Measurements from ENCODE around the gene RASEF.

The RASEF gene

DNA sequence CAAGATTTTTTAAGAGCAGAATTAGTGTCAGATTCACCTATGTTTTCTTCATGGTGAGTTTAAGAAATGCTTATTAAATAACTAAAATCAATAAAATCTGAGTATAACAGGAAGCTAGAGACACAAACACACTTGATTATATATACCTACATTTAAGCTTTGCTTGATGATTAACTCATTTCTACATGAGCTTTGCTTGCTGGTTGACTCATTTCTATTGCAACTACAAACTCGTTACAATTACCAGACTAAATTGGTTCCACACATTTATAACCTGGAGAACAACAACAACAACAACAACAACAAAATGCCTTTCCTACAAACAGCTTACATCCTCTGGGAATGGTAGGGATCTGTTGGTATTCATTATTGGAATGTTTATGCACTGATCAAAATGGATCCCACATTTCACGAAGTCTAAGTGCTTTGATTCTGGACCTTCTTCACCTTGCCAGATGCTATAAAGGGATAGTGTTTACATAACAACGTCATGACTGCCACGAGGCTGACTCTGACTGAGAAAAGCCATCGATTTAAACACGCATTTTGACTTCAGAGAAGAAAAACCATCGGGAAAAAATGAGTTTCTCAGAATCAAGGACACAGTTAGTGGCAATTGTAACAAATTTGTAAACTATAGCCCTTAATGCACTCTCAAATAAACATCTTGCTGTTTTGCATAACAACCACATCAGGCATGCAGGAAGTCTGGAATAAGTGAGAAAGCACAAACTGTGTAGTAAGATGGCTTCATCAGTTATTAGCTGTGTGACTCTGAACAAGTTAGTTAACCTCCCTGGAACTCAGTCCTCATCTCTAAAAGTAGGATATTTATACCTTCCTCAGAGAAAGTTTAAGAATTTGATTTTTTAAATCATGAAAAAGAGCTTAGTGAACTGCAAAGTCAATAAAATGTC lies 49.8 kb downstream of the RASEF start:
- no peak for DNase-seq

DNA sequence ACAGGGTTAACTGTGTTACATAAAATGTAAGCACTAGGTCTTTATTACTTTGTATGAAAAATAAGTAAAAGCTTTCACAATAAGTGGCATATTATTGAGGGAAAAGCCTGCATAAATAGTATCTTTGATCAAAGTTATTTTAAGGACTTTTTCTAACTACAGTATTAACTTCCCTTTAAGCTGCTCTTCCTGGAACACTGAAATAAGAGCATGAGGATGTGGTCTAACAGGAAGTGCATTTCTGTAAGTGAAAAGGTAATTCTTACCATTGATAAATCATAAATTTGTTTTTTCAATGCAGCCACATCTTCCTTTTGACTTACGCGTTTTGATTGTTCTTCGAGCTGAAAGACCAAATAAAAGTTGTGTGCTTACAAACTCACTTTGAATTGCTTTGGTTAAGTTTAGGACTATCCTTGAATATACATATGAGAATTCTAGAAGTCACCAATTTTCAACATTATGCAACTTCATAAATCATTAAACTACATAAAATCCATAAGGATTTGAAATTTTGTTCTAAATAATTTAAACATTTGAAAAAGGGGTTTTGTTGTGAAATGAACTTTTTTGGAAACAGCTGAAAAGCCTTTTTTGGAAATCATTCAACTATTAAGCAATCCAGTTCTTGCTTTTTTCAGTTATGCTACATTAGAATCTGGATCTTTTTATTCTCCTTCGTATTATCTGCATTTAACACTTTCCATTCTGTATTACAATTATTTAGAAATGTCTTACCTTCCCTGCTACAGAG lies 50.6 kb downstream of the RASEF start:
- no peak for DNase-seq

GRCh38 chr9:83011611-83012010 lies 51.3 kb downstream of the RASEF start:
- DNase-seq, result no peak

GRCh38 chr9:83007521-83008300 lies 55.2 kb downstream of the RASEF start:
- DNase-seq, result no peak

DNA sequence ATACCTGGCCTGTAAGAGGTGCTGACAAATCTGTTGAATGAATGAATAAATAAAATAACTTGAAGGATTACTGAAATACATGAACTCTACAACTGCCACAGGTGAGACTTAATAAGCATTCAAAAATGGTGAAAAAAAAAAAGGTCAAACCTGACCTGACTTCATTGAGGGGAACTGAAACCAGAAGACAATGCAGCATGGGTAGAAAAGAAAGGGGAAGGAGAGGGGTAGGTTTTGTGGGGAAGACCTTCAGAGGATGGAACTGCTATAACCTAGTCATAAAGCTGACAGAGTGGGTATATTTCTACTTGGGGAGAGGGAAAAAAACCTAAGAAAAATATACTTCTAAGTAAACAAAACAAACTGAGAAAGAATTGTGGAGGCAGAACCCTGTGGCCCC lies 56.6 kb downstream of the RASEF start:
- DNase-seq, result no peak

- DNase-seq, result no peak
These were observed 57.0 kb downstream of the RASEF start for GRCh38 chr9:83005963-83006362.

GRCh38 chr9:83005361-83005760 lies 57.6 kb downstream of the RASEF start:
- DNase-seq, result no peak

GRCh38 chr9:83002329-83002728 lies 60.6 kb downstream of the RASEF start:
- no peak for DNase-seq

DNA sequence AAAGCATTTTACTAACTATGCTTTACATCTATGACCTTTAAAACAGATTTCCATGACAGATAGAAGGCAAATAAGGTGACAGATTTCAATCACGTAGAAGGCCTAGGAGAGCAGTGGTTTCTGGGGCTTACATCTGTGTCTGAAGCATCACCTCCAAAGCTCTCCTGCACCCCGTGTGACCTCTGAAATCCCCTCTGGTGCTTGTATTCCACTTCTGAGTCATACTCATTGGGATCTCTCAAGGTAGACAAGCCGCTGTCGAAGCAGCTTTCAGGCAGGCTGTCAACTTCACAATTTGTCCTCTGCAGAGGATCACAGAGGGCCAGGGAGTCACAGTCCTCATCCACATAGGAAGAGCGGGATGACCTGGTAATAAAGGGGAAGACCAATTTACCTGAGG lies 62.2 kb downstream of the RASEF start:
- DNase-seq, result no peak

DNA sequence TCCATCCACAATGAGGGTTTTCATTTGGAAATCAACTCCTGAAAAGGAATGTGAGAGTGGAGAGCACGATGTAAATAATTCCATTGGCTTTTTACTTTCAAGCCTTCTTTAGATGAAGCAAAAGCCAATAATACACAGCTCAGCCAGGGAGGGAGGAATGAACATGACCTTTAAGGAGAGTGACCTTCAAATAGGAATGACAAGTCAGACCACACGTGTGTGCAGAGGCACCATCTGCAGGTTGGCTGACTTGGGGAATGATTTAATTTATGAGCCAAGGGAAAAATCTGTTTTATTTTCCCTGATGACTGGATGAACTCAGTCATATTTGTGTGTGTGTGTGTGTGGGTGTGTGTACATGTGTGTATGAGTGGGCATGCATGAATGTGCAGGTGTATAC lies 64.5 kb downstream of the RASEF start:
- DNase-seq, result no peak

GRCh38 chr9:82997476-82998140 lies 65.3 kb downstream of the RASEF start:
- DNase-seq, result no peak

GRCh38 chr9:82996941-82997340 lies 66.0 kb downstream of the RASEF start:
- no peak for DNase-seq

DNA sequence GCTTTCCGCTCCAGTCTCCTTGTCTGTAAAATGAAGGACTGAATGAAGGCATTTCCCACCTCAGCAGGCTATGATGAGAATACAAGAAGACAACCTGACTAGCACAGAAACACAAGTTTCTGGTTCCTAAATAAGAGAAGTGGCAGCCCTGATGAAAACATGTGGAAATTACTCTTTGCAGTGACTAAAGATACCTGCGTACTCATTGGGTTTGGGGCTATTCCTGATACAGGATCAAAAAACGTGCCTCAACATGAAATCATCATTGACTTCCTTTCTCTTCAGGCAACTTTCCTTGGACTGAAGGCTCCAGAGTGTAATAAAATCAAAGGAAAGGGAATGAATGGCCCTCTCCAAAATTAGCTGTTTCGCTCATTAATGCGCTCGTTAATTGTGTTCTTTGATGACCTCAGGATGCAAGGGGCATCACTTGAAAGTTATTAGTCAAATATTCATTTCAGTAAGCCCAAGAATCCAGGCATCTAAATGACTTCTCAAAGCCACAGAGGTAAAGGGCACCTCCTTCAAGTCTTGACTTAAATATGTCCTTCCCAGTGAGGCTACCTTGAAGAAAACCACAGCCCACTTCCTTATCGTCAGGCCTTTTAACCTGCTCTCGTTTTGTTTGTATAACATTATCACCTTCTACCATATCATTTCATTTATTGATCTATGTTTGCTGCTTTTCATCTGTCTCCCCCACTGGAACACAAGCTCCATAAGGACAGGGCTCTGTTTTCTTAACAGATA lies 68.9 kb downstream of the RASEF start:
- no peak for DNase-seq

GRCh38 chr9:82991671-82992070 lies 71.3 kb downstream of the RASEF start:
- no peak for DNase-seq

DNA sequence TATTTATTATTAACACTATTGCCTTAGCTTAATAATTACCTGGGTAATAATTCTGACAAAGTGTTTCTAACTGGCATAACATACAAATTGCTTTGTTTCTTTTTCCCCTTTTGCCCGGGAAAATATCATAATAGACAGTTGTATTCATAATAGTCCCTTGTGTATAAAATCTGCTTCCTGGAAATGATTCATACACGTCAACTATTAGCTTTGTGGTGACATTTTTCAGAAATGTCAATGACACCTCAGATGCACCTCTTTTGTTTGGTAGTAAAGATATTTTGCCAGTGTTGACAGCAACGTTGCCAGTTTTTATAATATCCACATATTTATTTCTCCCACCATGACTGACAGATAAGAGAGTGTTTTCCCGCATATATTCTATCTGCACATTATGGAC lies 73.0 kb downstream of the RASEF start:
- DNase-seq, result no peak

DNA sequence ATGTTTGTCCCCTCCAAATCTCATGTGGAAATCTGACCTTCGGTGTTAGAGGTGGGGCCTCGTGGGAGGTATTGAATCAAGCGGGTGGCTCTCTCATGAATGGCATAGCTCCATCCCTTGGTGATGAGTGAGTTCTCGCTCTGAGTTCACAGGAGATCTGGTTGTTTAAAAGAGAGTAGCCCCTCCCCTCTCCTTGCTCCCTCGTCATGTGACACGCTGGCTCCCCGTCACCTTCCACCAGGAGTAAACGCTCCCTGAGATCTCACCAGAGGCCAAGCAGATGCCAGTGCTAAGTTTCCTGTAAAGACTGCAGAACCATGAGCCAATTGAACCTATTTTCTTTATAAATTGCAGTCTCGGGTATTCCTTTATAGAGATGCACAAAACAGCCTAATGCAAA lies 74.5 kb downstream of the RASEF start:
- no peak for DNase-seq

DNA sequence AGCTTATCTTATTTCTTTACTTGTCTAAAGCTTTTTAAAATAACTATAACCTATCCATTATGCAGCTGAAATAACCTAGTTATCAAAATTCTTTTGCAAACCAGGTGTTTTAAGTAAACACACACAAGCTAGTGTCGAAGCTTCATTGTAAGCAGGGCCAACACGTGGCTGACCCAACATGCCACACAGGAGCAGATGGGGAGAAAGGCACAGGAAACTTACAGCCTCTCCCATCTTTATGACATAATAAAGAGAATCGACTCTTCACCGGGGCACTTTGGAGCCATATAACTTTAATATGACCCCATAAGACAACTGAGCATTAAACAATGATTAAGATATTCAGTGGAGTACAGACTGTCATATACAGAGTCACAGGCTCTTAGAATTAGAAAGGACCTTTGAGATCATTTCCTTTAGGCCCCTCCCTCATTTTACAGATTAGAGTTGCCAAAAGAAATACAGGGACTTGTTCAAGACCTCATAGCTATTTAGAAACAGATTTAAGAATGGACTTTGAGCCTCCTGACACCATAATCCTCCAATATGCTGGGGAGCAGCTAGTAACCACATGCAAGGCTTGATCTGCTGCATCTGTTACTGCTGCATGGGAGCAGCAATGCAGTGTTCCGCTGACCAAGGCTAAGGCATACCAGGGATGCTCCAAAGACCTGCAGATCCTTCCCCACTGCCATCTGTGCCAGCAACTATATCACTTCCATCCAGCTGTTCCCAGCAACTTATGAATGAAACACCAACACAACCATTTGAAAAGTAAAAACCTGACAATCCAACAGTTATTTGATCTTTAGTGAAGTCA lies 75.4 kb downstream of the RASEF start:
- DNase-seq, result no peak

DNA sequence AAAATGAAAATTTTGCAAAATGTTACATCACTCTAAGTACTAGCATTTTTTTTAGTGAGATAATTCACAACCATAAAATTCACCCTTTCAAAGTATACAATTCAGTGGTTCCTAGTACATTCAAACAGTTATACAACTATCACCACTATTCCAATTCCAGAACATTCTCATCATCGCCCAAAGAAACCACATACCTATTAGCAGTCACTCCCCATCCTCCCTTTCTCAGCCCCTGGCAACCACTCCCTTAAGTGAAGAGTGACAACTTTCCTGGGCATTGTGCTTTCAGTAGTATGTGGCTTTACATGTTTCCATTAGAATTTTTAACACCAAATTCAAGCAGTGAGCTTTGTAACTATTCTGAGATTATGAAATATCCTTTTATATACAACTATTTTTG lies 81.4 kb downstream of the RASEF start:
- DNase-seq, result no peak

- DNase-seq, result no peak
These were observed 87.8 kb downstream of the RASEF start for GRCh38 chr9:82975176-82975575.

- DNase-seq, result no peak
These were observed 90.5 kb downstream of the RASEF start for GRCh38 chr9:82972446-82972845.

- no peak for DNase-seq
These were observed 92.6 kb downstream of the RASEF start for GRCh38 chr9:82970359-82970758.
